ENCODE data around the gene PLPPR2. TPM values are rescaled to one million over a fixed set of nuclear protein-coding genes. Genes with fewer than 3 reads are reported as not detected.

PLPPR2 gene
- total and polyA plus RNA-seq, 2 of the 4 experiments (the other 2 are of a cell fraction) = 3.9 to 45.2 TPM

- no peak overlapping the region for H2BK15ac ChIP-seq (ENCODE audit: low read depth, low read length)
- no peak overlapping the region for H3K4me3 ChIP-seq (ENCODE audit: insufficient read depth, low read depth, low read length)
- no peak overlapping the region for H3K56ac ChIP-seq (ENCODE audit: extremely low read depth, insufficient read depth, low read length)
- H3K9me1 ChIP-seq (ENCODE audit: insufficient read depth, low read length) = peaks cover 9% of the 10 kb centered on the region; the same call in 1 of the 2 replicates
- peaks cover 3% of the 10 kb centered on the region; the same call in 1 of the 2 replicates for H4K20me1 ChIP-seq (ENCODE audit: insufficient read depth, low read length)
- peaks cover 41% of the 10 kb centered on the region for H3K36me3 ChIP-seq (ENCODE audit: control insufficient read depth, insufficient read depth, low read length)
- dilution Hi-C loops (cut with HindIII; ENCODE audit: low sequenced_read_pairs, unreplicated experiment) = no loop called here
- WGBS, 2 experiments (ENCODE audit: extremely low coverage in 2 of 2, insufficient read length in 1 of 2) = 50% methylated on average over 2 of the region's 10 CpGs; no CpG with 5 or more reads in 1 of the 2 experiments
- ATAC-seq (ENCODE audit: low read depth) (no peak), DNase-seq (no peak)
- TF ChIP-seq POLR2A (IDR thresholded peaks at IDR 0.05; ENCODE audit: low read depth, low read length) = no peak
- TF ChIP-seq SMC3 (IDR thresholded peaks at IDR 0.05; ENCODE audit: low read depth, low read length) = no peak
- TF ChIP-seq RFX5 (IDR thresholded peaks at IDR 0.05; ENCODE audit: low read depth, low read length) = no peak
- TF ChIP-seq NFE2L2 (IDR thresholded peaks at IDR 0.05; ENCODE audit: low read depth, low read length) = no peak
- TF ChIP-seq, protein P1, sequence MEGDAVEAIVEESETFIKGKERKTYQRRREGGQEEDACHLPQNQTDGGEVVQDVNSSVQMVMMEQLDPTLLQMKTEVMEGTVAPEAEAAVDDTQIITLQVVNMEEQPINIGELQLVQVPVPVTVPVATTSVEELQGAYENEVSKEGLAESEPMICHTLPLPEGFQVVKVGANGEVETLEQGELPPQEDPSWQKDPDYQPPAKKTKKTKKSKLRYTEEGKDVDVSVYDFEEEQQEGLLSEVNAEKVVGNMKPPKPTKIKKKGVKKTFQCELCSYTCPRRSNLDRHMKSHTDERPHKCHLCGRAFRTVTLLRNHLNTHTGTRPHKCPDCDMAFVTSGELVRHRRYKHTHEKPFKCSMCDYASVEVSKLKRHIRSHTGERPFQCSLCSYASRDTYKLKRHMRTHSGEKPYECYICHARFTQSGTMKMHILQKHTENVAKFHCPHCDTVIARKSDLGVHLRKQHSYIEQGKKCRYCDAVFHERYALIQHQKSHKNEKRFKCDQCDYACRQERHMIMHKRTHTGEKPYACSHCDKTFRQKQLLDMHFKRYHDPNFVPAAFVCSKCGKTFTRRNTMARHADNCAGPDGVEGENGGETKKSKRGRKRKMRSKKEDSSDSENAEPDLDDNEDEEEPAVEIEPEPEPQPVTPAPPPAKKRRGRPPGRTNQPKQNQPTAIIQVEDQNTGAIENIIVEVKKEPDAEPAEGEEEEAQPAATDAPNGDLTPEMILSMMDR (conservative IDR thresholded peaks at IDR 0.05; ENCODE audit: low read depth, low read length) = no peak
- TF ChIP-seq, protein P2, sequence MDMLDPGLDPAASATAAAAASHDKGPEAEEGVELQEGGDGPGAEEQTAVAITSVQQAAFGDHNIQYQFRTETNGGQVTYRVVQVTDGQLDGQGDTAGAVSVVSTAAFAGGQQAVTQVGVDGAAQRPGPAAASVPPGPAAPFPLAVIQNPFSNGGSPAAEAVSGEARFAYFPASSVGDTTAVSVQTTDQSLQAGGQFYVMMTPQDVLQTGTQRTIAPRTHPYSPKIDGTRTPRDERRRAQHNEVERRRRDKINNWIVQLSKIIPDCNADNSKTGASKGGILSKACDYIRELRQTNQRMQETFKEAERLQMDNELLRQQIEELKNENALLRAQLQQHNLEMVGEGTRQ (IDR thresholded peaks at IDR 0.05; ENCODE audit: low read depth, low read length) = no peak
- TF ChIP-seq BHLHE40 (IDR thresholded peaks at IDR 0.05; ENCODE audit: low read depth, low read length) = no peak
- no peak for TF ChIP-seq CHD1 (IDR thresholded peaks at IDR 0.05; ENCODE audit: low read depth, low read length)
- TF ChIP-seq, protein P3, sequence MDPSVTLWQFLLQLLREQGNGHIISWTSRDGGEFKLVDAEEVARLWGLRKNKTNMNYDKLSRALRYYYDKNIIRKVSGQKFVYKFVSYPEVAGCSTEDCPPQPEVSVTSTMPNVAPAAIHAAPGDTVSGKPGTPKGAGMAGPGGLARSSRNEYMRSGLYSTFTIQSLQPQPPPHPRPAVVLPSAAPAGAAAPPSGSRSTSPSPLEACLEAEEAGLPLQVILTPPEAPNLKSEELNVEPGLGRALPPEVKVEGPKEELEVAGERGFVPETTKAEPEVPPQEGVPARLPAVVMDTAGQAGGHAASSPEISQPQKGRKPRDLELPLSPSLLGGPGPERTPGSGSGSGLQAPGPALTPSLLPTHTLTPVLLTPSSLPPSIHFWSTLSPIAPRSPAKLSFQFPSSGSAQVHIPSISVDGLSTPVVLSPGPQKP (IDR thresholded peaks at IDR 0.05; ENCODE audit: borderline replicate concordance, low read depth, low read length) = no peak
- TF ChIP-seq MXI1 (IDR thresholded peaks at IDR 0.05; ENCODE audit: borderline replicate concordance, low read depth, low read length) = no peak
- no peak for TF ChIP-seq FOS (IDR thresholded peaks at IDR 0.05; ENCODE audit: low read depth, low read length)
- H3K14ac ChIP-seq (replicated peaks; ENCODE audit: low read depth, low read length) = no peak overlapping the region
- no peak overlapping the region for H2BK120ac ChIP-seq (ENCODE audit: low read depth, low read length)
- in situ Hi-C loops (cut with MboI; ENCODE audit: low sequenced_read_pairs) = no loop called here
- POLR2A ChIA-PET (ENCODE audit: unreplicated experiment) = no interaction called here
- no peaks in the 10 kb centered on the region for H3K4me1 ChIP-seq (ENCODE audit: control insufficient read depth, insufficient read depth, low read length)
- H3K27me3 ChIP-seq (ENCODE audit: control insufficient read depth, insufficient read depth, low read length) = no peaks in the 10 kb centered on the region
- intact Hi-C loops (cut with micrococcal nuclease) = no loop called here
- no peak overlapping the region for H2AK9ac ChIP-seq (replicated peaks; ENCODE audit: low read depth, low read length, poor library complexity)
- no peaks in the 10 kb centered on the region for H3K9me3 ChIP-seq (ENCODE audit: control insufficient read depth, insufficient read depth, low read length)
- H3K9ac ChIP-seq (ENCODE audit: low read depth, low read length) = no peak overlapping the region
- H4K5ac ChIP-seq (ENCODE audit: low read depth, low read length) = no peak overlapping the region
- CTCF ChIA-PET = no interaction called here
- no peak overlapping the region for H3K27ac ChIP-seq (ENCODE audit: insufficient read depth, low read length)
- no peak overlapping the region for H2AK5ac ChIP-seq (ENCODE audit: low read depth, low read length)
- H3K79me1 ChIP-seq (ENCODE audit: low read depth in 1 of 2, low read length in 2 of 2) = no peaks in the 10 kb centered on the region
- no peak overlapping the region for H3K23ac ChIP-seq (ENCODE audit: low read depth, low read length)
- no peak overlapping the region for H4K8ac ChIP-seq (ENCODE audit: low read depth in 2 of 2, low read length in 2 of 2)
- H2BK5ac ChIP-seq (ENCODE audit: low read depth, low read length, poor library complexity, severe bottlenecking) = no peak overlapping the region
- no peak overlapping the region for H3K4ac ChIP-seq (ENCODE audit: low read depth, low read length)
- no peak overlapping the region for H2AFZ ChIP-seq (replicated peaks; ENCODE audit: low read length, poor library complexity)
- H3K18ac ChIP-seq (ENCODE audit: low read depth, low read length) = no peak overlapping the region
- no peak overlapping the region for H3K4me2 ChIP-seq (ENCODE audit: low read depth, low read length)
- no peak overlapping the region for H4K91ac ChIP-seq (ENCODE audit: insufficient read depth, low read depth, low read length)
- no peak overlapping the region for H2BK20ac ChIP-seq (ENCODE audit: low read depth, low read length)
- no TSS peak for BruUV-seq (replicated peaks)
Measured at GRCh38 chr19:11363881-11364280, 8.6 kb downstream of the PLPPR2 start.
